PFSK-1 (cell line): ENCODE measurements around the gene CEBPE.

Source experiments
- FOXP2 ChIP-seq: optimal IDR thresholded peaks from 2 replicates; pipeline ENCODE3; 2011; ENCODE audit warnings: borderline replicate concordance, control low read depth, inconsistent platforms; ENCODE audit not compliant: insufficient read depth; ENCODE audit errors: extremely low read length, extremely low read depth
- POLR2AphosphoS5 ChIP-seq: IDR thresholded peaks from 2 replicates; pipeline ENCODE4 v1.6.1; 2012; ENCODE audit warnings: low read depth, mild to moderate bottlenecking, control low read depth, low read length, moderate library complexity
- SIN3A ChIP-seq: IDR thresholded peaks from 2 replicates; pipeline ENCODE4 v1.6.1; 2012; ENCODE audit warnings: mild to moderate bottlenecking, low read length, moderate library complexity, borderline replicate concordance; ENCODE audit not compliant: insufficient read depth
- TAF1 ChIP-seq: IDR thresholded peaks from 2 replicates; pipeline ENCODE4 v1.6.1; 2012; ENCODE audit warnings: low read length, control low read depth, borderline replicate concordance; ENCODE audit not compliant: insufficient read depth
- TF ChIP-seq, protein P1 (sequence below), 2 experiments: IDR thresholded peaks; 2 replicates each; pipeline versions ENCODE4 v1.6.1 to v1.8.0; 2011 to 2012; ENCODE audit warnings: low read depth in 2 of 2, low read length in 2 of 2, control low read depth in 1 of 2, inconsistent platforms in 1 of 2, mild to moderate bottlenecking in 1 of 2, moderate library complexity in 1 of 2; ENCODE audit not compliant: insufficient read depth in 1 of 2

The CEBPE gene

DNA sequence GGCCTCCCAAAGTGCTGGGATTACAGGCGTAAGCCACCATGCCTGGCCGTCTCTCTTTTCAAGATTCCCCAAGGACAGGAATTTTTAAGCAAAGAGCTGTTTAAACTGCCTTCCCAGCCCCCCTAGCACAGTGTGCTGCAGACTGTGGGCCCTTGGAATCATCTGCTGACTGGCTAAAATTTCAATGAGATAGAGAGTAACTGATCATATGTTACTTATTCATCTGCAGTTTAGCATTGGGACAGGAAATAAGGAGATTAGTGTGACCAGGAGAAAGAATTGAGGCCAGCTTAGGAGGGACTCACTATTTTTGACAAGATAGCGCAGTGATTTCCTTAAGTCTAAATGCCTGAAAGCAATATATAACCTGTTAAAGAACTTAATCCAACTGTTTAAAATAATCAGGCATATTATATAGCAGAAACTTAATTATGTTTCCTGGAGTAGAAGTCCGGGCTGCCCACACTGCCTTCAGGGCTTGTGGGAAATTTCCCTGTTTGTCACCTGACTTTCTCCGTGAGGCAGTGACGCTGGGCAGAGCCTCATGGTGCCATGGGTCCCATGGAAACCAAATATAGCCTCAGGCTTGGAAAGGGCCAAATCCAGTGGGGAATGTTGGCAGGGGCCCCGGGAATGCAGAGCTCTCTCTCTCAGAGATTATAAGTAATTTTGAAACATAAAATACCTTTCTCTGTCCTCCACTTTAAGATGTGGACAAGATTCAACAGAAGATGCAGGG is 22.8 kb upstream of the CEBPE start:
- no peak for TF ChIP-seq TAF1
- TF ChIP-seq SIN3A: no peak
- TF ChIP-seq FOXP2: no peak
- TF ChIP-seq, protein P1, sequence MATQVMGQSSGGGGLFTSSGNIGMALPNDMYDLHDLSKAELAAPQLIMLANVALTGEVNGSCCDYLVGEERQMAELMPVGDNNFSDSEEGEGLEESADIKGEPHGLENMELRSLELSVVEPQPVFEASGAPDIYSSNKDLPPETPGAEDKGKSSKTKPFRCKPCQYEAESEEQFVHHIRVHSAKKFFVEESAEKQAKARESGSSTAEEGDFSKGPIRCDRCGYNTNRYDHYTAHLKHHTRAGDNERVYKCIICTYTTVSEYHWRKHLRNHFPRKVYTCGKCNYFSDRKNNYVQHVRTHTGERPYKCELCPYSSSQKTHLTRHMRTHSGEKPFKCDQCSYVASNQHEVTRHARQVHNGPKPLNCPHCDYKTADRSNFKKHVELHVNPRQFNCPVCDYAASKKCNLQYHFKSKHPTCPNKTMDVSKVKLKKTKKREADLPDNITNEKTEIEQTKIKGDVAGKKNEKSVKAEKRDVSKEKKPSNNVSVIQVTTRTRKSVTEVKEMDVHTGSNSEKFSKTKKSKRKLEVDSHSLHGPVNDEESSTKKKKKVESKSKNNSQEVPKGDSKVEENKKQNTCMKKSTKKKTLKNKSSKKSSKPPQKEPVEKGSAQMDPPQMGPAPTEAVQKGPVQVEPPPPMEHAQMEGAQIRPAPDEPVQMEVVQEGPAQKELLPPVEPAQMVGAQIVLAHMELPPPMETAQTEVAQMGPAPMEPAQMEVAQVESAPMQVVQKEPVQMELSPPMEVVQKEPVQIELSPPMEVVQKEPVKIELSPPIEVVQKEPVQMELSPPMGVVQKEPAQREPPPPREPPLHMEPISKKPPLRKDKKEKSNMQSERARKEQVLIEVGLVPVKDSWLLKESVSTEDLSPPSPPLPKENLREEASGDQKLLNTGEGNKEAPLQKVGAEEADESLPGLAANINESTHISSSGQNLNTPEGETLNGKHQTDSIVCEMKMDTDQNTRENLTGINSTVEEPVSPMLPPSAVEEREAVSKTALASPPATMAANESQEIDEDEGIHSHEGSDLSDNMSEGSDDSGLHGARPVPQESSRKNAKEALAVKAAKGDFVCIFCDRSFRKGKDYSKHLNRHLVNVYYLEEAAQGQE (IDR thresholded peaks at IDR 0.05; ENCODE audit: insufficient read depth in 1 of 2, low read depth in 2 of 2, low read length in 2 of 2): no peak
- no peak for TF ChIP-seq POLR2AphosphoS5

DNA sequence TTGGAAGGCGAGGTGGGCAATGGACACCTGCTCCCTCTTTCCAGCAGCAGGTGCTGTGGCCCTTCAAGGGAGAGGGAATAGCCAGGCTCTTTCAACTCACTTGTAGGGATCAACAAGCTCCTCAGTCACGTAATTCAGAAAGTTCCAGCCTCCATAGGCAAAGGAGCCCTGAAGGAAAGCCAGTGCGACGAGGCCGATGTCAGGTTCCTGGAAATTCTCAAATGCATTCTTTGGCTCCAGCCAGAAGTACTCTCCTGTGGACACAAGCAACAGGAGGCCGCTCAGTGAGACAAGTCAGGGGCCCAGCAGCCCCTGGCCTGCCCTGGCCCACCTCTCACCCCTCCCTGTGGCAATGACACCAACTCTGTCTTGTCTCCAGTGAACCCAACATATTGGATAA is 21.3 kb upstream of the CEBPE start:
- TF ChIP-seq, protein P1 (IDR thresholded peaks at IDR 0.05; ENCODE audit: insufficient read depth in 1 of 2, low read depth in 2 of 2, low read length in 2 of 2): no peak

DNA sequence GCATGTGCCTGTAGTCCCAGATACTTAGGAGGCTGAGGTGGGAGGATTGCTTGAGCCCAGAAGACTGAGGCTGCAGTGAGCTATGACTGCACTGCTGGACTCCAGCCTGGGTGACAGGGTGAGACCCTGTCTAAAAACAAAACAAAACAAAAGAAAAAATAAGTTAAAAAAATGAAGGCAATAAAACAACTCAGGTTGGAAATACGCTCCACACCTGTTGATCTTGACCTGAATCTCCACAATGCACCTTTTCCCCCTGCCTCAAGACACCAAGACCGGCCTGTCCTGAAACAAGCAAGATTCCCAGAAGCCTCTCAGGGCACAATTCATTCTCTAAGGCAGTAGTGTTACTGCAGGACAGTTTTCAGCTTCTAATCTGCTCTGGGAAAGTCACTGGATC is 20.8 kb upstream of the CEBPE start:
- TF ChIP-seq SIN3A (no peak), FOXP2 (no peak), POLR2AphosphoS5 (no peak), TAF1 (no peak)
- TF ChIP-seq, protein P1 (IDR thresholded peaks at IDR 0.05; ENCODE audit: insufficient read depth in 1 of 2, low read depth in 2 of 2, low read length in 2 of 2): no peak

DNA sequence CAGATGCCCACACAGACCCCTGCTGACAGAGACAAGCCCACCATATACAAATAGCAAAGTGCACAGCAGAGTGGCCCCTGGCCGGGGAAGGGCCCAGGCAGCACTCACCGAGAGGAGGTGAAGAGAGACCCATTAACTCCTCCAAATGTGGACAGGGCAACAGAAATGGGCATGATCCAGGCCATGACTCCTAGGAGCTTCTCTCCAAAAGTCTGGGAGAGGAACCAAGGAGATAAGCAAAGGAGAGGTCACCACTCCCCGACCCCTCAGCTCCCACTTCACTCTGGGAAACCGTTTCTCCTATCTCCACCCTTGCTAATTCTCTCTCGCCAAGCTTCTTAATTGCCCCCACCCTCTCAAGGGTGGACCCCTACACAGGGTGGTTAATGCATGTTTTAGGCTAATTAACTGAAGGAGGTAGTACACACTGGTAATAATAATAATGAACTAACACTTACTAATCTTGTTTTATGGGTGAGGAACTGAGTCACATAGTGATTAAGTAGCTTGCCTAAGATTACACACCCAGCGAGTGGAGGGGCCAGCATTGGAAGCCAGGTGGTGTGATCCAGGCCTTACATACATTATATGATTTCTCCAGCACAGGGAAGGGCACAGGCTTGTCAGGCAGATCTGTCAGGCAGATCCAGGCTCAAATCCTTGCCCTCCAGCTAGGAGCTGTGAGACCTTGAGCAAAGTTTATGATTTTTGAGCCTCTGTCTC is 18.9 kb upstream of the CEBPE start:
- TF ChIP-seq FOXP2 (no peak), TAF1 (no peak), SIN3A (no peak), POLR2AphosphoS5 (no peak)
- TF ChIP-seq, protein P1 (IDR thresholded peaks at IDR 0.05; ENCODE audit: insufficient read depth in 1 of 2, low read depth in 2 of 2, low read length in 2 of 2): no peak
